ENCODE measurements around the gene CFAP54. TPM values are rescaled to one million over a fixed set of nuclear protein-coding genes. Genes with fewer than 3 reads are reported as not detected.

CFAP54 gene
- total RNA-seq, 1 experiment from 2014 or later = 0.16 TPM

GRCh38 chr12:96766232-96766631, 276.9 kb downstream of the CFAP54 start:
- Histone ChIP-seq H3K27me3 (no peaks in the 10 kb centered on the region; the same call in 1 of the 2 replicates), H3K4me3 (no peak overlapping the region), H3K27ac (no peak overlapping the region), H3K4me1 (no peaks in the 10 kb centered on the region), H3K36me3 (no peaks in the 10 kb centered on the region), H3K9me3 (replicated peaks) (no peaks in the 10 kb centered on the region)
- DNase-seq = no peak

DNA sequence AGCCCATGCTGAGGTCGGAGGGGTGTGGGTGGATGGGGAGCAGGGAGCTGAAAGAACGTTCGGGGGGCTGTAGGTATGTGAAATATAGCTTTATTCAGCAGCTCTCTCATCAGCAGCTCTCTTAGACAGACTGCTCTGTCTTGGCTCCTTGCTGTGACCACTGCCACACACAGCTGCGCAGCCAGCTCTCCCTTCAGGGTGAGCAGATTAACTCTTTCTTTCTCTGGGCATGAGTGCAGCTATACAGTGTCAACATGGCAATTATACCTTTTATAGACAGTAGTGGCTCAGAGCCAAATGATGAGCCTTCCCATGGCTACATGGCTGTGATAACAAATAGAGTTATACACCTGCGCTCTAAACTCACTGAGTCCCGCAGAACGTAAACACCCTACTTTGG, 280.0 kb downstream of the CFAP54 start:
- no peaks in the 10 kb centered on the region for H3K4me1 ChIP-seq

GRCh38 chr12:96770219-96771102, 281.1 kb downstream of the CFAP54 start:
- Histone ChIP-seq H3K27ac (no peak overlapping the region), H3K4me3 (no peak overlapping the region), H3K4me1 (no peaks in the 10 kb centered on the region), H3K27me3 (no peaks in the 10 kb centered on the region), H3K36me3 (no peaks in the 10 kb centered on the region), H3K9me3 (replicated peaks) (no peaks in the 10 kb centered on the region)
- DNase-seq = no peak

More for the DNA sequence above, 280.0 kb downstream of the CFAP54 start:
- Histone ChIP-seq H3K9me3 (replicated peaks) (no peaks in the 10 kb centered on the region), H3K27ac (no peak overlapping the region), H3K4me3 (no peak overlapping the region), H3K27me3 (no peaks in the 10 kb centered on the region), H3K36me3 (no peaks in the 10 kb centered on the region)
- no peak for DNase-seq

- Histone ChIP-seq H3K27me3 (no peaks in the 10 kb centered on the region), H3K4me3 (no peak overlapping the region), H3K27ac (no peak overlapping the region)
Measured at GRCh38 chr12:96773031-96773430, 283.7 kb downstream of the CFAP54 start.

DNA sequence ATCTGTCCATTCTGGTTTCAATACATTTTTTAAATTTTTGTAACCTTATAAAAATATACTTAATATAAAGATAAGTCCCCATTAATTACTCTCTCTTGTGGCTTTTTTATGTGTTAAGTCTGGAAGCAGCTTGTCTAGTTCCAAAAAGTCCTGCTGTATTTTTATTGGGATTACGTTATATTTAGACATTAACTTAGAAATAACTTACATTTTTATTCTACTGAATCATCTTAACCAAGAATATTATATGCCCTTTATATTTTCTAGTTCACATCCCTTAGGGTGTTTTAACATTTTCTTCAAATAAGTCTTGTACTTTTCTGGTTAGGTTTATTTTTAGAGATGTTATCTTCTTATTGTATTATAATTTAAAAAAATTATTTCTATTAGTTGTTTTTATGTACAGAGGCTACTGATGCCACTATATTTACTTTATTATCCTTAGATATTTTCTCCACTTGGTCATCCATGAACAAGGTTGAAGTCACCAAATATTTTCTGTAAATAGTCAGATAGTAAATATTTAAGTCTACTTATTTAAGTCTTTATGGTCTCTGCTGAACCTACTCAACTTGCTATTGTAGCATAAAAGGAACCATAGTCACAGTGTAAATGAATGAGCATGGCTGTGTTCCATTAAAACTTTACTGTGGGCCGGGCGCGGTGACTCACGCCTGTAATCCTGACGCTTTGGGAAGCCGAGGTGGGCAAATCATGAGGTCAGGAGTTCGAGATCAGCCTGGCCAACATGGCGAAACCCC, 285.3 kb downstream of the CFAP54 start:
- Histone ChIP-seq H3K4me1 (no peaks in the 10 kb centered on the region), H3K27ac (no peak overlapping the region), H3K27me3 (no peaks in the 10 kb centered on the region), H3K9me3 (replicated peaks) (no peaks in the 10 kb centered on the region), H3K4me3 (no peak overlapping the region), H3K36me3 (no peaks in the 10 kb centered on the region)
- no peak for DNase-seq

More at GRCh38 chr12:96773031-96773430, 283.7 kb downstream of the CFAP54 start:
- H3K4me1 ChIP-seq = no peaks in the 10 kb centered on the region
- no peaks in the 10 kb centered on the region for H3K9me3 ChIP-seq (replicated peaks)
- no peak for DNase-seq
- H3K36me3 ChIP-seq = no peaks in the 10 kb centered on the region

DNA sequence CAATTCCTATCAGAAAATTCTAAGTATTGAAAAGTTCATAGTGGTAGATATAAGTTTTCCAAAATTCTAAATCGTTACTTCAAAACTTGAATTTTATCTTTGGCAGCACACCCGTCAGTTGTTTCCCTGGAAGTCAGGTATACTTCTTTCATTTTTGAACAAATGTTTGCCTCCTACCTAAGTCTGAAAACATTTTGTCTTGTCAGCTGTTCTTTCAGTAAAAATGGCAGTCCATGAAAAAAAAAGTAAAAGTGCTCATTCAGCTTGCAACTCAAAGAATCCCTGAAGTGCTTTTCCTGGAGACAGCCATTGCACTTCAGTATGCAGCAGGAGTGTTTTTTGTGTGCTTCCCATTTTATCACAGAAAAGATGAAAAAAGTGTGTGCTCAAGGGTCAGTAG, 287.5 kb downstream of the CFAP54 start:
- H3K4me1 ChIP-seq = no peaks in the 10 kb centered on the region
- no peak for DNase-seq
- no peak overlapping the region for H3K27ac ChIP-seq
- H3K4me3 ChIP-seq = no peak overlapping the region
- 0 out of 2 replicates have a peak, but pooled peaks cover 2% of the 10 kb centered on the region for H3K27me3 ChIP-seq
- H3K36me3 ChIP-seq = no peaks in the 10 kb centered on the region
- H3K9me3 ChIP-seq (replicated peaks) = no peaks in the 10 kb centered on the region

GRCh38 chr12:96780330-96780729, 291.0 kb downstream of the CFAP54 start:
- DNase-seq = no peak
- H3K9me3 ChIP-seq (replicated peaks) = no peaks in the 10 kb centered on the region
- no peak overlapping the region for H3K4me3 ChIP-seq
- no peaks in the 10 kb centered on the region for H3K4me1 ChIP-seq
- no peak overlapping the region for H3K27ac ChIP-seq
- H3K36me3 ChIP-seq = no peaks in the 10 kb centered on the region
- 0 out of 2 replicates have a peak, but pooled peaks cover 2% of the 10 kb centered on the region for H3K27me3 ChIP-seq

DNA sequence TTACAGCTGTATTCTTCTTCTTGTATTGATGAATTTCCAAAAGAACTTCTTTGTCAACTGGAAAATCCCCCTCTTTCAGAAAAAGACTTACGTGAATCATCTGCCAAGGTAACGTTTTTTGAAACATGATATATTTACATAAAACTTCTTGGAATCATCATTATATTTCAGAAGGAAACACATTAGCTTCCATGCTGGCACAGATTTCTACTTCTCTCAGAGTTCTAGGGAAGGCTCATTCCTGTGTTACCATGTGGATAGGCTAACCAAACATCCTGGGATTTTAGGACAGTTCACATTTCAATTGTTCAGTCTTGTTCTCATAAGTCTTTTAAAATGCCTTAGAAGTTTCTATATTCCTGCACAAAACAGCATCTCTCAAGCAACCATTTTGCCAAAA, 297.4 kb downstream of the CFAP54 start:
- no peak for DNase-seq
- Histone ChIP-seq H3K36me3 (no peaks in the 10 kb centered on the region), H3K27ac (no peak overlapping the region), H3K4me1 (no peaks in the 10 kb centered on the region), H3K9me3 (replicated peaks) (no peaks in the 10 kb centered on the region), H3K27me3 (no peaks in the 10 kb centered on the region), H3K4me3 (no peak overlapping the region)

DNA sequence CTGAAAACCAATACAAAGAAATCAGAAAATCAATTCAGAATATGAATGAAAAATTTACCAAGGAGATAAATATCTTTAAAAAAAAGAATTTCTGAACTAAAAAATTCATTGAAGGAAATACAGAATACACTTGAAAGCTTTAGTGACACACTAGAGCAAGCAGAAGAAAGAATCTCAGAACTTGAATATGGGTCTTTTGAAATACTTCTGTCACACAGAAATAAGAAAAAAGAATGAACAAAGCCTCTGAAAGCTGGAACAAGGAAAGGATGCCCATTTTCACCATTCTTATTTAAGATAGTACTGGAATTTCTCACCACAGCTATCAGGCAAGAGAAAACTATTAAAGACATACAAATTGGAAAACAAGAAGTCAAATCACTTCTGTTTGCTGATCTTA, 314.6 kb downstream of the CFAP54 start:
- Histone ChIP-seq H3K9me3 (replicated peaks) (no peaks in the 10 kb centered on the region), H3K4me1 (no peaks in the 10 kb centered on the region), H3K27me3 (no peaks in the 10 kb centered on the region), H3K27ac (no peak overlapping the region), H3K36me3 (no peaks in the 10 kb centered on the region), H3K4me3 (no peak overlapping the region)
- no peak for DNase-seq

DNA sequence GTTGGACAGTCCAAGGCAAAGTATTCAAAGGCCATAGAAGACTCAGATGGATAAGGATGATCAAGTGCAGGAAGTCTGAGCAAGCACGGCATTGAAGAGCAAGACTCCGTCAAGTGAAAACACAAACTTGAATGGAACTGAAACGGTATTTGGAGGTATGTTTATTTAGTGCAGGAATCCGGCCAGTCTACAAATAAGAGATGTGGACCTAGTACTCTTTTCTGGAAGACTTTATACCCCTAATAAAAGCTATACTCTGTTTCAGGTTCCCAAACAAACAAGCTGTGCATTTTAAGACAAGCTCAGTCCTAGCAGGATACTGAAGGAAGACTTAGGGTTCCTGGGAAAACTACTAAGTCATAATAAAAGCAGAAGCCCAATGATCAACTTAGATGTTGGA, 316.9 kb downstream of the CFAP54 start:
- Histone ChIP-seq H3K27ac (no peak overlapping the region), H3K4me1 (0 out of 2 replicates have a peak, but pooled peaks cover 3% of the 10 kb centered on the region), H3K27me3 (no peaks in the 10 kb centered on the region), H3K4me3 (no peak overlapping the region), H3K36me3 (no peaks in the 10 kb centered on the region), H3K9me3 (replicated peaks) (no peaks in the 10 kb centered on the region)
- DNase-seq = no peak

DNA sequence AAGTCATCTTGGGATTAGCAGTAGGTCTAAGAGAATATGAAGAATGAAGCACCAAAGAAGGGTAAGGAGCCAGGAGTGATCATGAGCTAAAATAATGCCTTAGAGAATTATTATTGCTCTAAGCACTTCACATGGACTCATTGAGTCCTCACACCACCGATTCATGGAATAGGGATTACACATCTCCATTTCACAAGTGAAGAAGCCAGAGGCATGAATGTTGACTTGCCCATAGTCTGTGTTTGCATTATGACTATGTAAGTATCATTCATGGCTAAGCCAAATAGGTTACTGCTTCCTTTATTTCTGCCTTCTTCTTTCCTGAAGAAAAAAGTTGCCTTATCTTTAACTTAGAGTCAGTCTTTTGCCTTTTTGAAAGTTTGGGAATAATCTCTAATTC, 318.4 kb downstream of the CFAP54 start:
- no peak for DNase-seq
- H3K4me1 ChIP-seq = 0 out of 2 replicates have a peak, but pooled peaks cover 7% of the 10 kb centered on the region
- no peak overlapping the region for H3K27ac ChIP-seq
- no peaks in the 10 kb centered on the region for H3K27me3 ChIP-seq
- no peak overlapping the region for H3K4me3 ChIP-seq
- no peaks in the 10 kb centered on the region for H3K36me3 ChIP-seq
- no peaks in the 10 kb centered on the region for H3K9me3 ChIP-seq (replicated peaks)

- H3K36me3 ChIP-seq = no peaks in the 10 kb centered on the region
- H3K4me1 ChIP-seq = 0 out of 2 replicates have a peak, but pooled peaks cover 7% of the 10 kb centered on the region
- no peaks in the 10 kb centered on the region for H3K27me3 ChIP-seq
- no peak overlapping the region for H3K4me3 ChIP-seq
- H3K27ac ChIP-seq = no peak overlapping the region
- no peak for DNase-seq
- H3K9me3 ChIP-seq (replicated peaks) = no peaks in the 10 kb centered on the region
Measured at GRCh38 chr12:96808587-96808986, 319.2 kb downstream of the CFAP54 start.

DNA sequence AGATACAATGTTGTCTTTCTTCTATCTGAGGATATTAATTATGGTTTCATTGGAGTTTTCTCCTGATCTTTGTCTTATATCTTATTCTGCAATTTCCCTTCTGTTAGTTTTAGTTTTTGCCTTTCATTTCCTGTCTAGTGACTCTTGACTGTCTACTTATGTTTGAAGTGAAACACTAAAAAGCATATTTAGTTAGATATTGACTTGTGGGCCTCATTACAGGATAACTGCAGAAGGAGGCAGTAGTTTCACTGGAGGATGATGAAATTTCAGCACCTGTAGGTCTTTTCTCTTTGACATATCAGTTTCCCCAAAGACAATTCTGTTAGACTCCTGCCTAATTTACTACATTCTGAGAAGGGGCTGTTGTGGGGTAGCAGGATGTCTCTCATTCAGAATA, 320.1 kb downstream of the CFAP54 start:
- Histone ChIP-seq H3K27ac (no peak overlapping the region), H3K4me3 (no peak overlapping the region), H3K36me3 (no peaks in the 10 kb centered on the region), H3K27me3 (no peaks in the 10 kb centered on the region), H3K9me3 (replicated peaks) (no peaks in the 10 kb centered on the region), H3K4me1 (0 out of 2 replicates have a peak, but pooled peaks cover 7% of the 10 kb centered on the region)
- no peak for DNase-seq

- Histone ChIP-seq H3K27me3 (no peaks in the 10 kb centered on the region), H3K27ac (no peak overlapping the region), H3K4me3 (no peak overlapping the region), H3K36me3 (no peaks in the 10 kb centered on the region), H3K4me1 (0 out of 2 replicates have a peak, but pooled peaks cover 7% of the 10 kb centered on the region), H3K9me3 (replicated peaks) (no peaks in the 10 kb centered on the region)
- DNase-seq = no peak
Measured at GRCh38 chr12:96810057-96810456, 320.7 kb downstream of the CFAP54 start.

DNA sequence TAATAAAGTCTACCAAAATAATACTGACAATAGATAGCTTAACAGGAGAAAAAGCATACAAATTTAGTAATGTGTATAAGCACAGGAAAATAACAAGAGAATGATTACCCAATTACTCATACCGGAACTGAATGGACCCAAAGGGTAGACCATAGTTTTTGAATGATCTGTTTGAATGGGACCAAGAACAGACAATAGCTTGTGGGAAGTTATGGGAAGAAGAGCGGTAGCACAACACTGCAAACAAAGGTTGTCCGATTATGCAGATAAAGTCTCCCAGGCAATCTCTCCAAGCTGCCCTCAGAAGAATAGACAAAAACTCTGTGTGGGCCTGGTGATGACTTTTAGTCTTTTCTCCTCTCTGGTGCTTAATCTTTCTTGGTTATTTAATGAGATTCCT, 321.1 kb downstream of the CFAP54 start:
- Histone ChIP-seq H3K27ac (no peak overlapping the region), H3K36me3 (no peaks in the 10 kb centered on the region)

More for the DNA sequence above, 321.1 kb downstream of the CFAP54 start:
- Histone ChIP-seq H3K4me1 (0 out of 2 replicates have a peak, but pooled peaks cover 7% of the 10 kb centered on the region), H3K4me3 (no peak overlapping the region), H3K27me3 (no peaks in the 10 kb centered on the region), H3K9me3 (replicated peaks) (no peaks in the 10 kb centered on the region)
- no peak for DNase-seq
